NCI-H226 (cell line): ENCODE measurements around the gene PRKAR1B.
"Not testable (repeated sequence)": the region's sequence is repeated elsewhere in the genome, so short reads cannot be mapped to it uniquely, and the experiment has no call there.

Experiments
- DNase-seq: peaks from one replicate; pipeline ENCODE4 v3.0.0-alpha.2; 2015

PRKAR1B gene

DNA sequence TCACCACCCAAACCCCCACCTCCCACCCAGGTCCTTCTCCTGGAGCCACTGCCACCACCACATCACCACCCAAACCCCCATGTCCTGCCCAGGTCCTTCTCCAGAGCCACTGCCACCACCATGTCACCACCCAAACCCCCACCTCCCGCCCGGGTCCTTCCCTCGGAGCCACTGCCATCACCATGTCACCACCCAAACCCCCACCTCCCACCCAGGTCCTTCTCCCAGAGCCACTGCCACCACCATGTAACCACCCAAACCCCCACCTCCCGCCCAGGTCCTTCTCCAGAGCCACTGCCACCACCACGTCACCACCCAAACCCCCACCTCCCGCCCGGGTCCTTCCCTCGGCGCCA lies 175.5 kb downstream of the PRKAR1B start:
- not testable (repeated sequence) for DNase-seq

DNA sequence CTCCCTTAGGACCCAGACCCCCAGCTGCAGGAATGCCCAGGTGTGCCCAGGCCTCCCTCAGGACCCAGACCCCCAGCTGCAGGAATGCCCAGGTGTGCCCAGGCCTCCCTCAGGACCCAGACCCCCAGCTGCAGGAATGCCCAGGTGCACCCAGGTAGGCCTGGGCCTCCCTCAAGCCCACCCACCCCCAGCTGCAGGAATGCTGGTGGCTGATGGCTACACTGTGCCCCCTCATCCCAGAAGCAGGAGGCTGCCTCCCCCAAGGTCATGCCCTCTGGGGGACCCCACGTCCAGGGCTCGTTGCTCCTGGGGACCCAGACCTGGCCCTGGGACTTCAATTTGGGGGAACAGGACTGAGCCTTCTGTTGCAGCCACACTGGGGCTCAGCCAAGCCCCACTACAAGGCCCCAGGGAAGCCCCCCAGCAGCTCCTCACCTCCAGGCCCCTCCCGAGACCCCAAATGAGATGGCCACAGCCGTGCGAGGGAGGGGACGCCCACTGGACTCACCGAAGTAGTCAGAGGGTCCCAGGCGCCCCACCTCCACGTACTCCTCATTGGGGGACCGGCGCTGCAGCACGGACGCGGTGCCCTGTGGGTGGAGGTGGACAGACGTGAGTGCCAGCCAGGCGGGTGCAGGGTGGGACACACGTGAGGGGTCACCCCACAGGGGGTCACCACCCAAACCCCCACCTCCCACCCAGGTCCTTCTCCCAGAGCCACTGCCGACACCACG lies 176.0 kb downstream of the PRKAR1B start:
- DNase-seq = no peak

DNA sequence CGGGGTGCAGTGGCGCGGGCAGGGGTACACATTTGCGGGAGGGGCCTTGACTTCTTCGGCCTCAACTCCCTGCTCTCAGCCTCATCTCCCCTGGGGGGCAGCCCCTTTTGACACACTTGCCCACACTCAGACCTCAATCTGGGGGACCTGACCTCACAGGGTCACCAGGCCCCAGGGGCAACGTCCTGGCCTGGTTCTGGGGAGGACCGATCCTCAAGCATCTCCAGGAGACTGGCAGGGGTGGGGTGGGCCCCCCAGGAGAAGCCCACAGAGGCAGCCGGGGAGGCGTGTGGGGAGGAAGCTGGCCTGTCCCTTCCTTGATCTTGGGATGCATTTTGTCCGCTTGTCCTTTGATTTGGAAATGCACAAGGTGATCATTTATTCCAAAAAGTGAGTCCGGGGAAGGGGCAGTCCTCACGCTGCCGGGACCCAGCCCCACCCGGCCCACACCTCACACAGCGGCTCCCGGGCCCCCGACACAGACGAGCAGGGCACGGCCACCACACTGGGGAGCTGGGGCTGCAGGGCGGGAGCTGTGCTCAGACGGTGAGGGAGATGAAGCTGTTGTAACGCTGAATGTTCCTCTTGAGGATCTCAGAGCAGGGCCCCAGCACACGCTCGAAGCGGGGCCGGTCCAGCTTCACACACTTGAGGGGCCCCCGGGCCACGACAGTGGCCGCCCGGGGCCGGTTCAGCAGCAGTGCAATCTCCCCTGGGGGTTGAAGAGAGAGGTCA lies 177.0 kb downstream of the PRKAR1B start:
- no peak for DNase-seq

DNA sequence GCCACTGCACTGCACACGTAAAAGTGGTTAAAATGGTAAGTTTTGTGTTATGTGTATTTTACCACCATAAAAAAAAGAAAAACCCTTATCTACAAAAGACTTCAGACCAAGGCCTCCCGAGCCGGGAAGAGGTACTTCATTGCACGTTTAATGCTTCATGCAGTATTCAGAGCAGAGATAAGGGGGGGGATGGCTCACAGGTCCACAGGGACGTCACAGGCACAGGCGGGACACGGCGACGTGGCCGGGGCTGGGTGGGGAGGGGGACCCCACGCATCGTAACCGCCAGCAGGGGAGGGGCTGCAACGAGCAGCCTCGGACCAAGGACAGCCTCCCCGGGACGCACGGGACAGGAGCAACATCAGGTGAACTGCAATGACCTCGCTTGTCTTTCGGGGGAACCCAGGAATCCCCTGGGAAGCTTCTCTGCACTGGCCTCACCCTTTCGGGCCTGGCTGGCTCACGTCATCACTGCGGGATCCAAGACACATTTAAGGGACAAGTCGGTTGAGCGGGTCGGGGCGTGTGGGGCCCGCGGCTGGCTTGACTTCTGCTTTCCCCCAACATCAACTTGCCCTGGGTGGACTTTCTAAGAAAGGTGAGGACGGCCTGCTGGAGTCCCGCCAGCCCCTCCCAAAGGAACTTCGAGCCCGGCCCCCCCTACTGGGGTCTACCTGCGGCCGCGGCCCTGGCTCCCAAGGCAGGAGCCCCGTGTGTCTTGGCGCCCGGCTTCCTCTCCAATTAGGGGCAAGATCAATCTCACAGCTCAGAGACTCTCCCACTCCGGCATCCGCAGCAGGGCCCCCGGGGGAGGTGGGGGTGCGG lies 177.8 kb downstream of the PRKAR1B start:
- DNase-seq = no peak

DNA sequence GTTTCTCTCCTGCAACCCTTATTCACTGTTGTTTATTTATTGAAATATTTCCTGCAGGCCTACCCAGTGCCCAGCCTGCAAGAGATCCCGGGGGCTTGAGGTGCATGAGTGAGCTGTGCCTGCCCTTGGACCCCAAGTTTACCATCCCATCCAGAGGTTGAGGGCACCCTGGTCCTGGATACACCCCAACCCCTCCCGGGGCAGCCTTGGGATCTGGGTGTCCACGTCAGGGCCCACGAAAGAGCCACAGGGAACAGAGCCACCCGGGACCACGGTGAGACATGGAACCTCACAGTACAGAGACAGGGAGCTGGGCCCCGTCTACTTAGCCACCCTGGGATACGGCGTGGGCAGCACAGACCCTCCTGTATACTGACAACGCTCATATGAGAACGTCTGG lies 178.7 kb downstream of the PRKAR1B start:
- DNase-seq = no peak

DNA sequence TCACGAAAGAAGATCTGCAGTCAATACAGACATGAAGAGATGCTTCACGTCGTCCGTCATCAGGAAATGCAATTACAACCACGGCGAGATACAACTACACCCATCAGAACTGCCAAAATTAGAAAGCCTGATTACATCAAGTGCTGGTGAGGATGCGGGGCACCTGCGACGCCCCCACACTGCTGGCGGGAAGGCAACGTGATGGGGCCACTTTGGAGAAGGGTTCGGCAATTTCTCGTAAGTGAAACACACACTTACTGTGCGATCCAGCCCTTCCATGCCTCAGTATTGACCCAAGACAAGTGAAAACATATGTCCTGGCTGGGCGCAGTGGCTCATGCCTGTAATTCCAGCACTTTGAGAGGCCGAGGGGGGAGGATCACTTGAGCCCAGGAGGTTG lies 181.6 kb downstream of the PRKAR1B start:
- DNase-seq = no peak

DNA sequence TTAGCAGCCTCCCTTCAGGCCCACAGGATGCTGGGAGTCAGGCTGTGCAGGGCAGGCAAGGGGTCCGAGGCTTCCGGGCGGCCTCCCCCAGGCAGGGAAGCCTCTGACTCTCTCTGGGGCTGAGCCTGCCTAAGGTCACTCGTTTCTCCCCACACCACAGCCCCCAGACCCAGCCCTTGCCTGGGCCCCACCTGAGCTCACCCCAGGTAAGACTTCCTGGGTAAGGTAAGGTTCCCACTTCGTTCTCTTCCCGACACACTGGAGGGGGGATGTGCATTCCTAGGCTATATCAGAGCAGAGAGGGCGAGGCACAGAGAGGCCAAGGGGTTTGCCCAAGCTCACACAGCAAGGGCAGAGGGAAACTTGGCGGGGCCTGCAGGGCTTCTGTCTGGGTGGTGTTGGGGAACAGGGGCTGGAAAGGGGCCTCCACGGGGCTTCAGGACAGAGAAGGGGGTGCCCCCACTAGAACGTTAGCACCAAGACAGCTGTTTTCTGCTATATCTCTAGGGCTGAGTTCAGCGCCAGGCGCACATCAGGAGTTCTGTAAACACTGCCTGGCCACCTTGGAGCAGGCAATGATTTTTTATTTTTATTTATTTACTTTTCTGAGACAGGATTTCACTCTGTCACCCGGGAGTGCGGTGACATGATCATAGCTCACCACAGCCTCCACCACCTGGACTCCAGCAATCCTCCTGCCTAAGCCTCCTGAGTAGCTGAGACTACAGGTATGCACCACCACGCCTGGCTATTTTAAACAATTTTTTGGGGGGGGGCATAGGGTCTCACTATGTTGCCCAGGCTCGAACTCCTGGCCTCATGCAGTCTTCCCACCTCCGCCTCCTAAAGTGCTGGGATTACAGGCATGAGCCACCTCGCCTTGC lies 182.5 kb downstream of the PRKAR1B start:
- DNase-seq = no peak

DNA sequence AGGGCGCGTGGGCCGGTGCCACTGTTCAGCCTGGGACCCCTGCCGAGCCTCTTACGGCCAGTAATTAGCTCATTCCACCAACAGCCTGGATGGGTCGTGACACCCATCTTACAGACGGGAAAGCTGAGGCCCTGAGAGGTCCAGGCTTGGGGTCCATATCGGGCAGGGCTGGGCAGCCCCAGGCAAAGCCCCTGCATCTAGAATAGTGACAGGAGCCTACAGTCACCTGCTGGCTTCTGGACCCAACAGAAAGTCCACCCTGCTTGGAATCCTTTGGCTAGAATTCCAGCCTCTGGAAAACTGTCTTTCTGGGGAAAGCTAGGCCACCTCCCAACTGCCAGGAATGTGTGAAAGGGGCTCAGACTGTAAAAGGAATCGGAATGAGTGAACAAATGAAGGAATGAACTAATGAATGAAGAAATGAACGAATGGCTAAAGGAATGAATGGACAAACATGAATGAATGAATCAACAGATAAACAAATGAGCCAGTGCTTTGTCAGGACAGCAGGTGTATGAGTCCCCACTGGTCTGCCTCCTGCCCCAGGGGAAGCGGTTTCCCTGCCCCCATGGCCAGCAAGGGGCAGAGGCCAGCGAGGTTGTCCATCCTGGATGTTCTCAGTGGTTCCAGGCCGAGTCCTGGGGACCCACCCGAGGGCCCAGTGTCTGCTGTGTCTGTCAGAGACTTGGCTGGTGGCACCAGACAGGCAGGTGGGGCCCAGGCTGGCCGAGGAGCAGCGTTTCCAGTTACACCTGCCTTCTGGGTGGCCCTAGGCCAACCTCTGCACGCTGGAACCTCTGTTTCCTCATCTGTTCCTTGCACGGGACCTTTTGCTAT lies 183.4 kb downstream of the PRKAR1B start:
- DNase-seq = no peak

DNA sequence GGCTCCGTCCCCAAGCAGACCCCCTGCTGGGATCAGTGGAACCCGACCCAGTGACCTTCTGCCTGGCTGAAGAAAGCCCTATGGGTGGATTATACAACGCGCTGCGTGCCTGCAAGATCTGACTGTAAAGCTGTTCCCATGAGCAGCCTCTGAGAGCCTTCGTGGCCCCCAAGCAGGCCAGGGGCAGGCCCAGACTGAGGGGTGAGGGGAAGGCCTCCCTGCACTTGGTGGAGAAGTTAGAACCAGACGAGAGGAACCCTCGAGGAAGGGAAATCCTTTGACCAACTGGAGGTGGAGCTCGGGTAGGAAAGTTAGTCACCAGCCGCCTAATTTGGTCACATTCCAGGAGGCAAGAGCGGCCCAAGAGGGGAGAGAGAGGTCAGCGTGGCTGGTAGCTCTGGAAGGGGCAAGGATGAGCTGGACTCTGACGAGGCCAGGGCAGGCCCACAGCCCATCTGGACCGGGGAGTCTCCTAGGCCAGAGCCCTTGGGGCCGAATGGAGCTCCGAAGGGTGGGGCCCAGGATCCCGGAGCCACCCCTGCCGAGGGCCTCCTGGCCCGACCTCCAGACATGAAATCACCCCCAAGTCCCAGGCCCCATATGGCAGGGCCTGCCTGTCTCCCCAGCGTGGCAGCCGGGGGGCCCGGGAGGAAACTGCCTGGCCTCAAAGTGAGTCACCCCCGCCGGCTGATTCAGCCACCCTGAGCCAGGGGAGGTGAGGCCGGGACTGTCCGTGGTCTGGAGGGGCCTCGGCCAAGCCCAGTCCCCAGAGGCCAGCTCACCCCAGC lies 184.2 kb downstream of the PRKAR1B start:
- peak; percentile 96 for DNase-seq

DNA sequence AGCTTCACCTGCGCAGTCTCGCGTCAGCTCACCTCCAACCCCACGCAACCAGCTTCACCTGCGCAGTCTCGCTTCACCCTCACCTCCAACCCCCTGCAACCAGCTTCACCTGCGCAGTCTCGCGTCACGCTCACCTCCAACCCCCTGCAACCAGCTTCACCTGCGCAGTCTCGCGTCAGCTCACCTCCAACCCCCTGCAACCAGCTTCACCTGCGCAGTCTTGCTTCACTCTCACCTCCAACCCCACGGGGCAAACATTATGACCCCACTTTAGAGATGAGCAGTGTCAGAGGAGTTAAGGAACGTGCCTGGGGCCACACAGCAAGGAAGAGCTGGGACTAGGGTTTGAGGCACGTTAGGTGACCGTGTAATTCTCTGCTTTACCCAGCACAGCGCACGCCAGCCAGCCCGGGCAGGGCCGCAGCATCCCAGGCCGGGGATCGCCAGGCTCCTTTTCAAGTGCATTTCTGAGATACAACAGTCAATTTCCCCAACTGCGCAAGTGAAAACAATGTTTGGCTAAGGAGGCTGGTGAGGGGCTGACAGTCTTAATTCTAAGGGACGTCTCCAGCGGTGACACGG lies 184.9 kb downstream of the PRKAR1B start:
- no peak for DNase-seq

DNA sequence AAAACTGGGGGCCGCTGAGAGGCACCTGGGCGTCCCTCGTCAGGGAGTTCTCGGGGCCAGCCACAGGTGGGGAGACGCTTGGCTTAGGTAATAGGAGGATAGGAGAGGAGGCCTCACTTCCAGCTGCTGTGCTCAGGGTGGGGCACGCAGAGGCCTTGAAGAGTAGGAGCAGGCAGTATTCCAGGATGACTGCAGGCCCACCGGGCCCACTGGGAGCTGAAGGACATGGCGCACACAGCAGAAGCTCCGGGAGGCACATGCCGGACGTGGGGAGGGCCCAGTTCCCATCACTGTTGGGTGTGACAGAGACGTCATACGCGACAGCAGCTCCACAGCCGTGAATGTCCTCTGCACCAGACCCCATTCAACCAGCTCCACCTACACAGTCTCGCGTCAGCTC lies 185.4 kb downstream of the PRKAR1B start:
- no peak for DNase-seq

DNA sequence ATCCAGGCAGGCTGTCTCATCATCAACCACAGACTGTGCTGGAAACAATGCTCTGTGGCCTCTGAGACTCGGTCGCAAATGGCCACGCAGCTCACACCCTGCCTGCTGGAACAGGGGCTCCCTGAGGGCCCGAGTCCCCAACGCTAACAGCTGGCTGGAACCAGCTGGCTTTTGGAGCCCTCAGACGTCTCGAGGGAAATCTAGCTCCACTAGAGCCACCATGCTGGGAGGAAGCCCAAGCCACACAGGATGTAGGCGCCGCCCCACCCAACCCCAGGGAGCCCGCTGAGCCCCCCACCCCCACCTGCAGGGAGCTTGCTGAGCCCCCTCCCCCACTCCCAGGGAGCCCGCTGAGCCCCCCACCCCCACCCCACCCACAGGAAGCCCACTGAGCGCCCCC lies 186.1 kb downstream of the PRKAR1B start:
- no peak for DNase-seq

DNA sequence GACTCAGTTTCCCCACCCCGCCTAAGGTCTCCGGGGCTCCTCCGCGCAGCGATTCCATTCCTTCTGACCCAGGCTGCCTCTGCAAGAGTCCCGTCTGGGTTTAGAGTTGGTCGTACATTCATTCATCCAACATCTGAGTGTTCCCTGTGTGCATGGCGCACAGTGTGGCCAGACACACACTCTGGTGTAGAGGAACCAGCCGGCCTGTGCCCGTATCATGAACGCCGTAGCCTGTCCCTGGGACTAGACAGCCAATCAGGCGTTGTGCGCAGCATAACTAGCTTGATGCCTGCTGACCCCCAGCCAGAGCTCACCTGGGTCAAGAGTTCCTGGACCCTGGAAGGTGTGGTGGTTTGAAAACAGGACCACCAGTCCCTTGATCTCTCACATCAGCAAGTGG lies 186.5 kb downstream of the PRKAR1B start:
- no peak for DNase-seq

DNA sequence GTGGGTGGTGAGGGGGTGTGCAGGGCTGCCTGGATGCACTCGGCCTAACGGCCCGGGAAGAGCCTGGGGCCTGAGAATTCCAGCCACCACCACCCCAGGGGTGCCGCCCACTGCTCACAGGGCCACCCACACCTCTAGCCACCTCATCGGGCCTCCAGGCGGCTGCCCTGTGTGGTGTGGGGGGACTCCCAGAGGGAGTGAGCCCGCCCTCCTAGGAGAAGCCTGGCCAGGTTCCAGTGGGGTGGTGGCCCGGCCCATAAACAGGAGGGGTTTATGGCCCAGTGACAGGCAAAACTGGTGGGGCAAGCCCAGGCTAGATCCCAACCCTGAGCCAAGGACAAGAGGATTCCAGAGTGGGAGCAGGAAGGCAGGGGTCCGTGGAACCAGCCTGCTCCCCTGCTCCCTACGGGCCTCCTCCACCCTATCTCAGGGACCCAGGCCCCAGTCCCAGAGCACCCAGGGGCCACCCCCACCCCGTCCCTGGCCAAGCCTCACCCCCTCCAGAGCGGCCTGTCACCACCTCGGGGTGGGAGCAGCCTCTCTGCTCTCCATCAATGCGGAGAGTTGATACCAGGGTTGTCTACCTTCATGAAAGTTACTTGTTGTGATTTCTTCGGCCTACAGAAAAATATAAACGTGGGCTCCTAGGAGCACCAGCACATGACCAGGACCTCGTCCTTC lies 187.2 kb downstream of the PRKAR1B start:
- peak; percentile 100 for DNase-seq

DNA sequence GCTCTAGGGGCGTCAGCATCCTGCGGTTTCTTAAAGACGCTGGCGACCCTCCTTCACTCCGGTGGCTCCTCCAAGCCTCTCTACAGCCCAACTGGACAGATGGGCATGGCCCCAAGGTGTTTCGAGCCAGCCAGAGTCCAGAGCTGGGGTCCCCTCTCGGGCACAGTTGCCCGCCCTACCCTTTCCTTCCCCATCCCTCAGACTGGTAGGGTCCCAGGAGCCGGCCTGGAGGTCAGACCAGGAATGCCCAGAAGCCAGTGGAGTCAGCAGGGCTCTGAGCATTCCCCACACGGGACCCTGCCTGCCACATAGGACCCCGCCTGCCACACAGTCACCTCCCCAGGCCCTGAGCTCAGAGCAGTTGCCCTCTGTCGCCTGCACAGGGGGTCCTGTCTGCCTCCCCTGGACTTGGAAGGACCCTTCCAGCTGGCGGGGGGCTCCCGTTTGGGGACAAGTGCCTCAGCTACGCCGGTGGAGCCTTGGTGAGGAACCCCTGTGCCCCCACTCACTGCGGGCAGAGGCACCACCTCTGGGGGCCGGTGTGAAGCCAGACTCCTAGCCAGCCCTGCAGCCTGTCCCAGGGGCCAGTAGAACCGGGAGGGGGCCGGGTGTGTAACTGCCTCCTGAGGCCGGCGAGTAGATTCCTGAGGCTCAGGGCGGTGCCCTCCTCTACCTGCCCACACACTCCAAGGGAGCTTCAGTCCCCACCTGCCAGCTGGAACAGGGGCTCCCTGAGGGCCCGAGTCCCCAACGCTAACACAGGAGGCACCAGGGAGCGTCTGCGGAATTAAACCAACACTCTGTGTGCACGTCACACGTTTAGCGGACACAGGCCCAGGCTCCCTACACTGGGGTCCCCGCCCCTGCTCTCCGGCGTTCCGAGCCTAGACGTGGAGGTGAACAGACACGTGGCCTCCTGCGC lies 188.1 kb downstream of the PRKAR1B start:
- no peak for DNase-seq

DNA sequence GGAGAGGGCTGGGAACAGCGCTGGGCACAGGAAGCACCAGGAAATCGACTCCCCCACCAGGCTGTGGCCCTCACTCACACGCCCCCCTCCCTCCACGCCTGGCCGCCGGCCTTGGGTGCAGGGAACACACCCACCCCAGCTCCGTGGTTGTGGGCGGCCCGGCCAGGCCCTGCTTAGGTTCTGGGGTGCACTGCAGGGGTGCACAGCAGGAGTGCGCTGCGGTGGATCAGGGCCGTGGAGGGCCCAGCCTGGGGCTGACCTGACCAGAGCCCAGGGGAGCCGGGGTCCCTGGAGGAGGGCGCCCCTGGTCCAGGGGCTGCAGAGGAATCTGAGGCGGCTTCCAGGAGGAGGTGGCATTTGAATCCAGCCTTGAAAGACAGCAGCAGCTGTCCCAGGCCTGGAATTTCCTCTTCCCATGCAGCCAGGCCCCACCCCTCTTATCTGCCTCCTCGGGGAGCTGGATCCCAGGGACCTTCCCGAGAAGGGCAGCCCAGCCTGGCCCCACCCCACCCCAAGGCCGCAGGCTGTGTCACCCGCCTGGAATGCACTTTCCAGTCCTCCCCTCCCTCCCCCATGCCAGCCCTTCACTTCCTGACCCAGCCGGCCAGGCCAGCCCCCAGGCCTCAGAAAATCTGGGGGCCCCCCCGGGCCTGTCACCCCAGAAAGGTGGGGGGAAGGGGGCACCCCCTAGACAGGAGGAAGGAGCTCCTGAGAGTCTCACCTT lies 189.0 kb downstream of the PRKAR1B start:
- peak; percentile 100 for DNase-seq

DNA sequence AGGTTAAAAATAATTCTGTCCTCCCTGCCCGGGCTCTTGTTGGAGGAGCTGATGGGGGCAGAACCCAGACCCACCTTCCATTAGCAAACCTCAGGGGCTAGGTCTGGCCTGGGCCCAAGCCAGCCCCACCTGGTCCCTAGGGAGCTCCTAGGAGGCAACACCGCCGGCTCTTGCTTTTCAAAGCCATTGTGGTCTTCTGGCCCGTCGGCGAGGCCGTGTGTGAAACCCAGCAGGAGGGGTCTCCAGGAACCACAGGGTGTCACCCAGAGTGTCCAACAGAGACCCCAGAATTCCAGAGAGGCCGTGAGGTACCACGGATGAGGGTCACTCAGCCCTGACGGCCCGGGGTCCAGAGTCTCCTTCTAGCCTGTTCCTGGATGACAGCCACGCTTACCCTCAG lies 190.8 kb downstream of the PRKAR1B start:
- no peak for DNase-seq

DNA sequence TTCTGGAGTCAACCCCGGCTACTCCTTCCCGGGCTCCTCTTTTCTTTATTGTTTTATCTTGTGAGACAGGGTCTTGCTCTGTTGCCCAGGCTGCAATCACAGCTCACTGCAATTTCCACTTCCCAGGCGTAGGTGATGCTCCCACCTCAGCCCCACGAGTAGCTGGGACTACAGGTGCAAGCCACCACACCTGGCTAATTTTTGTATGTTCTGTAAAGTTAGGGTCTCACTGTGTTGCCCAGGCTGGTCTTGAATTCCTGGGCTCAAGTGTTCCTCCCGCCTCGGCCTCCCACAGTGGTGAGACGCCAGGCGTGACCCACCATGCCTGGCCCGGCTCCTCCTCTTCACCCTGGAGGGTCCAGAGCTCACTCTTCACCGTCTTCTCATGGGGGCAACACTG lies 192.1 kb downstream of the PRKAR1B start:
- DNase-seq = no peak
